HG03280 (cell line): ENCODE measurements around the gene FOSL1.
A peak's percentile ranks its signal among the peaks of the same experiment; 100 is the strongest.
"Not testable (repeated sequence)": the region's sequence is repeated elsewhere in the genome, so short reads cannot be mapped to it uniquely, and the experiment has no call there.

ENCODE experiments used
- ATAC-seq: cut with Tn5 transposase; IDR thresholded peaks from one replicate; pipeline ENCODE4 v1.9.1; 2021; ENCODE audit warnings: mild to moderate bottlenecking, moderate library complexity; ENCODE audit not compliant: unreplicated experiment

The FOSL1 gene

DNA sequence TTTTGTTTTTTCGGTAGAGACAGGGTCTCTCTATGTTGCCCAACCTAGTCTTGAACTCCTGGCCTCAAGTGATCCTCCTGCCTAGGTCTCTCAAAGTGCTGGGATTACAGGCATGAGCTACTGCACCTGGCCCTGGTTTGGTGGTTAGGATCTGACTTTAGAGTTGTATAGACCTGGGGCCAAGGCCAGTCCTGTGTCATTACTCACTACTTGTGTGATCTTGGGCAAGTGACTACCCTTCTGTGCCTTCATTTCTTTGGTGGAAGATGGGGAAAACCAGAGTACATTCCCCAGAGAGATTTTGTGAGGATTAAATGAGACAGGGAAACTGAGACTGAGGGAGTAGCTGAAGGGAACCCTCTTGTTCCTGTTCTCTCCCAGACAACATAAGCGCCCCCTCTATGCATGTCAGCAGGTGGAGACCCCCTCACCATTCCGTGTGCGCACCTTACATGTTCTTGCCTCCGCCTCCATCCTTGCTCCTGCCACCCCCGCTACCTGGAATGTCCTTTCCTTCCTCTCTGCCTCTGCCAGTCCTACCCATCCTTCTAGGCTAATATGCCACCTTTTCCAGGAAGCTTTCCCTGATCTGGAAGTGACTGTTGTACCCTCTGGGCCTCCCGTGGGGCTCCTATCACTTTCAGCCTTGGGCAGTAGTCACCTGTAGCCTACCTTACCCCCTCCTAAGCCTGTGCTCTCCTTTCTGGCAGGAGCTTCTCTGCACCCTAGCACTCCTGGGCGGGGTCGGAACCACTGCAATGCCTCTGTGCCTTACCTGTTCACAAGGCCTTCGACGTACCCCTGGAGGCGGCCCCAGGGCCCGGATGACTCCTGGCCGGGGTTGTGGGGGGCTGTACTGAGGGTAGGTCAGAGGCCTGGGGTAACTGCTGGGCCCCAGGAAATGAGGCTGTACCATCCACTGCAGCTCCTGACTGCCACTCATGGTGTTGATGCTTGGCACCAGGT is 3.9 kb downstream of the FOSL1 start:
- ATAC-seq = no peak

DNA sequence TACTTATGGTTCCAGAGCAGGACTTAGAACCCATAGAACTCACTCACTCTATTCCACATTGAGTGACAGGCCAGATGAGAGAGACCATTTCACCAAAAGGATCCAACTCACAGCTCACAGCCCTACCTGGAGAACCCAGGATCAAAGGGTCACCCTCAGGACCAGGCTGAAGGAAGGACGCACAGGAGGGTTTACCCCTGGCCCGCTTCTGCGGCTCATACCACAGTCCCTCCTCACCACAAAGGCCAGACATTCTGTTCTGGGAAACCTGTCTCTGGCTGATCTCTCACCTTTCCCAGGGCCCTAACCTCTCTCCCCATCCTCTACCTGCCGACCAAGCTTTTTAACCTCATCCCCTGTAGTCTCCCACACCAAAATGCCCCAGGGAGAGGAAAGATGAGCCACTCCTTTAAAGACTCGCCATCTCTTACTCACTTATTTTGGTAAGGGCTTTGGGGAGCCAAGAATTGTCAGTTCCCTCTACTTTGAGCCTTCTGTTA is 4.7 kb downstream of the FOSL1 start:
- ATAC-seq = no peak

DNA sequence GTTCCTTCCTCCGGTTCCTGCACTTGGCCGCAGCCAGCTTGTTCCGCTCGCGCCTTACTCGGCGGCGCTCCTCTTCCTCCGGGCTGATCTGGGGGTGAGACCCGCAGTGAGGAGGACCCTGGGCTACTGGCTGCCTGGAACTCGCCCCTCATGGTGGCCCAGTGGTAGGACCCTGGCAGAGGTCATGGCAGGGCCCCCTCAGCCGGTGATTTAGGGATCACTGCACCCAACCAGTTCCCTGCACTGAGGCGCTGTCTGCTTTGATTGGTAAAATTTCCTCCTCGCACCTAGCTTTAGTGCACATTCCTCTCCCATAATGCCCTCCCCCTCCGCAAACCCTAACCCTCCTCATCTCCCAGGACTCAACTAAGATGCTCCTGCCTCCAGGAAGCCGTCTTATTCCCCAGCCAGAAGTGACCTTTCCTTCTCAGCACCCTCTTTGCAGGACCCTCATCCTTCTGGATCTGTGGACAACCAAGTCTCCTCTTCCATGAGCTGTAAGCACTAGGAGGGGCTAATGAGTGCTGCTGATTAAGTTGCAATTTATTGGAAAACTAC is 6.1 kb downstream of the FOSL1 start:
- no peak for ATAC-seq

DNA sequence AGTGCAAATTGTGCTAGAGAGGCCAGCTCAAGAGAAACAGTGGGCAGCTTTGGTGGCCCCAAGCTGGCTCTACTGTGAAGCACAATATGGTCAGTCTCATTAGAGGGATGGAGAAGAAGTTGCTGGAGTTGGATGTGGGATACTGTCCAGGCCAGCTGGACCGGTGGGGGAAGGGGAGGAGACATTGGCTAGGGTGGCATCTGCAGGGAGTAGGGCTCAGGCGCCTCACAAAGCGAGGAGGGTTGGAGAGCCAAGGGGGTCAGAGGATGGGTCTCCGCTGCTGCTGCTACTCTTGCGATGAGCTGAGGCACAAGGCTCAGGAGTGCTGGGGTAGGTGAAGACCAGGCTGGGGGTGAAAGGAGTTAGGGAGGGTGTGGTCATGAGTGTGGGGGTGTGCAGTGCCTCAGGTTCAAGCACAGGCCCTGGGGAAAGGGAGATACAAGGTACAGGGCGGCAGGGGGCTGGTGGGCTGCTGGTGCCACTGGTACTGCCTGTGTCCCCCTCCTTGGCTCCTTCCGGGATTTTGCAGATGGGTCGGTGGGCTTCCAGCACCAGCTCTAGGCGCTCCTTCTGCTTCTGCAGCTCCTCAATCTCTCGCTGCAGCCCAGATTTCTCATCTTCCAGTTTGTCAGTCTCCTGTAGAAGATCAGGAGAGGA is 7.4 kb downstream of the FOSL1 start:
- ATAC-seq = no peak

DNA sequence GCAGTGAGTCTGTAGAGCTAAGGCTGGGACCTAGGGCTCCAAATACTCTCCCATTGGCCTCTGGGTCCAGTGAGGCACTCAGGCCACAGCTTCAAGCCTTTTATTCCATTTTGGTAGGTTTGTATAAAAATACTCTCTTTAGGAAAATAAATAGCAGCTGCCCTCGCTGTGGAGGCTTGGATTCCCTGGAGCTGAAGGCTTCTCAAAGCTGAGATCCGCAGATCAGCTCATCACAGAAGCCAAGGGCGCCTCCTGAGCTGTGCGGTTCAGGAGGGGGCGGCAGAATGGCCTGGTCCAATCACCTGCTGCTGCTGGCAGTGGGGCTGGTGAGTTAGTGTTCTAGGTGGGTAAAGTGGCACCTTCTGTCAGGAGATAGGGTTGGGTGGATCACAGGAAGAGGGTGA is 8.0 kb downstream of the FOSL1 start:
- not testable (repeated sequence) for ATAC-seq

DNA sequence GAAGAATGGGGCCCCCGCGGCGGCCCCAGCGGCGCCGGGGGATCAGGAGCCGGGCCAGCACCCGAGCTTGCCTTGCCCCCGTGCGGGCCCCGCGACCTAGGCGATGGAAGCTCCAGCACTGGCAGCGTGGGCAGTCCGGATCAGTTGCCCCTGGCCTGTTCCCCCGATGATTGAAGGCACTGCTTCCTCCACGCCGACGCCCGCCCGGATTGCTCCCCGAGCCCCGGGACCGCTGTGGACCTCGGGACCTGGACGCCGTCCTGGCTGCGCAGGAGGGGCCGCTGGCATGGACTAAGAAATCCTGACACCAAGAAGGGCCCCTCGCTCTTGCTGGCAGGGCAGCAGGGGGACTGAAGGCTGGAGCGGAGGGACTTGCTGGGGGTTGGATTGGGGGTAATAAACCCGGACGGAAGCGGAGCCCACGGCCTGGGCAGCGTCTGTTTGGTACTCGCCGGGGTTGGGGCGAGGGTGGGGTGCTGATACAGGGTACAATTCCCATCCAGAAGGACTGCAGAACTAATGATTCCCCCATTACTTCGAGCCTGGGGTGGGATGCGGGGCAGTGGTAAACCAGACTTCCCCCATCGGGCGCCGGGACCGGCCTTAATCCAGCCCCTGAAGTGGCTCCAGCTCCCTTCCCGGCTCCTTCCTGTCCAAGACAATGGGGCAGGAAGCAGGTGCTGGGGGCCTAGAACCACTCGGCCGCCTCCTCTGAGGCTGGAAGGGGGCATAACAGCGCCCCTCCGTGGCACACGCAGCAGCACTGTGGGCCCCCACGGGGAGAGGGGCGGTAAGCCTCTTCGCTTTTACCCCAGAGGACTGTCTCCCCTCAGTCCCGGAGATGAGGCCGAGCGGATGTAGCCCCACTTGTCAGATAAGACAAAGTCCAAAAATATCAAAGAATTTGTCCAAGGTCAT is 8.7 kb downstream of the FOSL1 start:
- no peak for ATAC-seq

DNA sequence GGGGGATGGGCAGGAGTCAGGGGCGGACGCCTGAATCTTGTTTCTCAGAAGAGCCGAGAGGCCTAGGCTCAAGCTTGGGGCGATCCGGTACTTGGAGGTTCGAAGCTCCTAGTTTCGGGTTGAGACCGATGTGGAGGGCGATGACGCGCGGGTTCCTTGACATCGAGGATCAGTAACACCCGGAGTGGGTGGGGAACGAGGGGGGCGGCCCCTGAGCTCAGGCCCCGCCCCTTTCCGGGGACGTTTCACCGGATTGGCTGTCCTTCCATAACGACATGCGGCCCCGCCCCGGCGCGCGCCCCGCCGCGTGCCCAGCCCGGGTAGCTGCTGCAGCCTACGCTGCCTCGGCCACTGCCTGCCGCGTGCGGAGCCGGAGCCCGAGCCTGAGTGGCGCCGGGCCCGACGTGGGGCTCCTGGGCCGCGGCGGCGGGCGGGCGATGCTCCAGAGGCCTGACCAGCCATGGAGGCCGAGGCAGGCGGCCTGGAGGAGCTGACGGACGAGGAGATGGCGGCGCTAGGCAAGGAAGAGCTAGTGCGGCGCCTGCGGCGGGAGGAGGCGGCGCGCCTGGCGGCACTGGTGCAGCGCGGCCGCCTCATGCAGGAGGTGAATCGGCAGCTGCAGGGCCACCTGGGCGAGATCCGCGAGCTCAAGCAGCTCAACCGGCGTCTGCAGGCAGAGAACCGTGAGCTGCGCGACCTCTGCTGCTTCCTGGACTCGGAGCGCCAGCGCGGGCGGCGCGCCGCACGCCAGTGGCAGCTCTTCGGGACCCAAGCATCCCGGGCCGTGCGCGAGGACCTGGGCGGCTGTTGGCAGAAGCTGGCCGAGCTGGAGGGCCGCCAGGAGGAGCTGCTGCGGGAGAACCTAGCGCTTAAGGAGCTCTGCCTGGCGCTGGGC is 9.6 kb downstream of the FOSL1 start, which contains the start of gene CCDC85B:
Gene CCDC85B (plus strand): TSS at position 350 of the 895 bp plus-strand sequence. CDS start 111 bp downstream, at position 461.
- ATAC-seq = peak; percentile 62

DNA sequence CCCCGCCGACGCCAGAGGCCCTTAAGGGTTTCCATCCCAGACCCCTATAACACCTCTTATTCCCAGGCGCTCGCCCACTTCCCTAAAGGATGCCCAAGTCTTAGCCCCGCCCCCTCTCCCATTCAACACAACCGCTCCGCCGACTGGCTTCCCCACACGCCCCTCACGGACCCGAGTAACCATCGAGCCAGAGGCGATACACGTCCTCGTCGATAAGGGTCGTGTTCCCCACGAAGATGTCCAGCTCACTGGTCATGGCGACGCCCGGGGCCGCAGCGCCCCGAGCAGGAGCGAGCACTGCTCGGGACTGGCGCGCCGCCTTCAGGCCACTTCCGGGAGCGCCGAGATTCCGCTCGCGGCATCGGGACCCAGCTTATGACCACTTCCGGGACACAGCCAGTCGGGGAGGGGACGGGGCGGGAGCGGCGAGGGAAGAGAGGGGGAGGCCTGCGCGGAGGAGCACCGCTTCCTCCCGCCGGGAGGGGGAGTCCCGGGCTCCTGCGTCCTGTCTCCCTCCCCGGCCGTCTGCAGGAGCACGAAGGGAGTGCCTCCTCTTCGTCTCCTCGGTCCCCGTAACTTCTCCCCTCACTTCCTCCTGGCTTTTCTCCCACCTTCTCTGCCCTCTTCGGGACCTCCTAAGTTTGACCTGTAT is 11.9 kb downstream of the FOSL1 start, which contains the start of gene FIBP:
Gene FIBP (minus strand): TSS at position 309 of the 652 bp plus-strand sequence. CDS start 53 bp downstream, at position 256.
- ATAC-seq = peak; percentile 49

DNA sequence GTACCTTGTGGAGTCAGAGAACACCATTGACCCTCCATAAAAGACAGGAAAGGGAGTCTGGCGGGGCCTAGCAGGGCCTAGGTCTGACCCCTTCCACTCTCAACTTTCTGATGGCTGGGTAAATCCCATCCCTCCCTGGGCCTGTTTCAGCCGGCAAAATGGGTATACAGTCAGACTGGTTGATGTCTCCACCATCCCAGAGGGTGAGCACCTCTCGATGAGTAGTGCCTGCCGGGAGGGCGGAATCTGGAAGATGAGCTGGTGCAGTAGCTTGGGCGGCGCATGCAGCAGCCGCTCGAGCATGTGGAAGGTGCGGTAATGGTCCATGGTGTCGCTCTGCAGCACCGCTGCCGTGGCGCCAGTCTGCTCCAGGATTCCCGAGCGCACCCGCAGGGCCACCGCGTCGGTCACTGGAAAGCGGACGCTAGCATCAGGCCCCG is 12.4 kb downstream of the FOSL1 start:
- no peak for ATAC-seq

DNA sequence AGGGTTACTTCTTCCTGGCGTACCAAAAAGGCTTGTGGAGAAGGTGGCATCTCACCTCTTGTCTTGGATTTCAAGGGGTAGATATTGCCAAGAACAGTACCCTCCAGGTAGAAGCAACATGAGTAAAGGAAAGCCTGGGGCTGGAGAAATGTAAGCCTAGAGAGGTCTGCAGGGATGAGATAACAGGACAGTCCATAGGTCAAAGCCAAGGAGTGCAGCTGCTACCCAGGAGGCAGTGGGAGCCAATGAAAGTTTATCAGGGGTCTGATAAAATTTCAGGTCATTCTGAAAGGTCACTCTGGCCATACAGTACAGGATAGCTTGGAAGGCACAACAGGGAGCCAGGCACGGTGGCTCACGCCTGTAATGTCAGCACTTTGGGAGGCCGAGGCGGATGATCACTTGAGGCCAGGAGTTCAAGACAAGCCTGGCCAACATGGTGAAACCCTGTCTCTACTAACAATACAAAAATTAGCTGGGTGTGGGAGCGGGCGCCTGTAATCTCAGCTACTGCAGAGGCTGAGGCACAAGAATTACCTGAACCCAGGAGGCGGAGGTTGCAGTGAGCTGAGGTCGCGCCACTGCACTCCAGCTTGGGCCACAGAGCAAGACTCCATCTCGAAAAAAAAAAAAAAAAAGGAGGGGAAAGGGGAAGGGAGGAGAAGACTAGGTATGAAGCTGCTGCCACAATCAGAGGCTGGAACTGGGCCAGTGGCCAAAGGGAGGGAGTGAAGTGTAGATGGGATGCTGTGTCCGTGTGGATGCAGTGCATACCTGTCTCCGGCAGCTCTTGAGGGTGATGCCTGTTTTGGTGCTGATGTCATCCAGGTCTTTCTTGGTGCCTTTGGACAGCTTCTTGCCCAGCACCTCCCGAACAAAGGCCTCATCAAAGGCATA is 13.1 kb downstream of the FOSL1 start:
- ATAC-seq = no peak

DNA sequence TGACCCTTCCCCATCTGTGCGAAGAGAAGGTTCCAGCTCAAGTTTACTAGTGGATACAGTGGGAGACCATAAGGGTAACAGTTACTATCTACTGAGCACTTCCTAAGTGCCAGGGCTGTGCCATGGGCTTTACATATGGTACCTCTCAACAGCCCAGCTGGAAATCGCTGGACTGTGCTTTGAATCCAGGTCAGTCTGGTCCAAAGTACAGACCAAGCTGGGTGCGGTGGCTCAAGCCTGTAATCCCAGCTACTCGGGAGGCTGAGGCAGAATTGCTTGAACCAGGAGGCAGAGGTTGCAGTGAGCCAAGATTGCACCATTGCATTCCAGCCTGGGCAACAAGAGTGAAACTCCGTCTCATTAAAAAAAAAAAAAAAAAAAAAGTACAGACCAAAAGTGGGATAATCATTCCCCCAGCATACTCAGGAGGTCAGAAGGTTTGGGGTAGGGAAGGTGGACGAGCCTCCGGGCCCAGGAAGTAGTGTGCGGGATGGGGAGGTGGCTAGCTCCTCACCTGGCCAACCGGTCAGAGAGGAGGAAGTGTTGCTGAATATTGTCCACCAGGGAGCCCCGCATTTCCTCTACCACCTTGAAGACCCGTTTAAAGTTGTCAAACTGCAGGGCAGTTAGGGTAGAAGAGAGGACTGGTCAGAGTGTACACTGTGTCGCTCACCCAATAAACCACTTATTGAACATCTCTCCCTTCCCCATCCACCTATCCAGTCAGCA is 14.2 kb downstream of the FOSL1 start:
- ATAC-seq = no peak

DNA sequence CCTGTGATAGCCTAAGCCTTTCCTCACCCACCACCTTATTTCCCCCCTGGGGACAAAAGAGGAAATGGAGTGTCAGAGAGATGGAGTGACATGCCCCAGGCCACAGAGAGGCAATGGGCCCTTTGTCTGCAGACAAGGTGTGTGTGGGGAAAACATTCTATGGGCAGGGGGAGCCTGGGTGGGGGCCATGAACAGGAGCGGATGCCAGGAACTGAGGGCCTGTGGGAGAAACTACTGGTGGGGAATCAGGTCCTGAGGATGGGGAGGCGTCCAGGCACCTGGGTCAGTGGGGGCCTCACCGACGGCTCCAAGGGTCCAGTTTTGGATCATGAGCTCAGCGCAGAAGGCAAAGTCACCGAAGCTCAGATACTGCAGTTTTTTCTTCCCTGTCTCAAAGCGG is 15.0 kb downstream of the FOSL1 start:
- ATAC-seq = no peak

DNA sequence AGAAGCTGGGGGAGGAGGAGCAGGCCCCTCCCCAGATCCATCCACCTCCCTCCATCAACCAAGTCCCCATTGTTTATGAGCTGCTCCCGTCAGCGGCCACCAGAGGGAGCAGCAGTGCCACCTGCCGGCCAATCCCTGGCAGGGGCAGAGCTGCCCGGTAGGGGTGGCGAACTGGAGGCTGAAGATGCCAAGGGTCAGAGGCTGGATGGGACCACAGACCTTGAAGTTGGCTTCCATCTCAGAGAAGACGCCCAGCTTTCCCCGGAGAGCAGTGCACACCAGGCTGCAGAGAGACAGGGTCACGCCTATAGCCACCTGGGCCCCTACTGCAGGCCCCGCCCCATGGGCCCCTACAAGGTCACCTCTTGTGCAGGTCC is 15.5 kb downstream of the FOSL1 start:
- no peak for ATAC-seq

DNA sequence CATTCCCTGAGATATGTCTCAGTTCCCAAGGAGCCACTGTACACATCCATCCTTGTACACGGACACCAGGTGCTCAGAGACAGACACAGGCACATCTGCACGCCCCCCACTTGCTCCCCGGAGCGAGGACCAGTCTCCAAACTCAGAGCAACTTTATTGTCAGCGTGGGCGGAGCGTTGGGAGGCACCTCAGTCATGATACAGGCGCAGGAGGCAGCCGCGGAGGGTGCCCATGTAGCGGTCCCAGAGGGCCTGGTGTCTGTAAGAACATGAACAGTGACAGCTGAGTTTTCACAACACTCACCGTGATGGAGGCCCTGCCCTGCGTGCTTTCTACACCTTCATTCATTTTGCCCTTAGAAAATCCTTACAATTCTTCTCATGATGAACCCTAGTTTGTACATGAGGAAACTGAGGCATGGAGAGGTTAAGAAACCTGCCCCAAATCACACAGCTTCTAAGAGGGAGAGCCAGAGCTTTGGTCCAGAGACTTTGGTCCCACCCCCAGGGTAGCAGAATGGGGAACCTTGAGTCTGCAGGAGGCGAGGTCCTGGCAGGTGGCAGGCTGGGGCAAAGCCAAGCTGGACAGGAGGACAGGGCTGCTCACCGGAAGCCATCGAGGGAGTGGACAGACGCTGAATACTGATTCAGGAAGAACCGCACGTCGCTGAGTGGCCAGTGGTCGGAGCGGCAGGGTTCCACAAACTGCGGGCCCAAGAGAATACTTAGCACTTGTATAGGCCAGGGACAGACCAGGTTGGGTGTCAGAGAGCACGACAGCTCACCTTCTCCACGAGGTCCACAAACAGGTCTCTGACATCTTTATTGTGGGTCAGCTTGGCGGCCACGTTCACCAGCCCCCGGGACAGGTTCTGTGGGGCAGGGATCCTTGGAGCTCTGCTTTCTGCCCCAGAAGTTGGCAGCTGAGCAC is 16.1 kb downstream of the FOSL1 start:
- no peak for ATAC-seq

DNA sequence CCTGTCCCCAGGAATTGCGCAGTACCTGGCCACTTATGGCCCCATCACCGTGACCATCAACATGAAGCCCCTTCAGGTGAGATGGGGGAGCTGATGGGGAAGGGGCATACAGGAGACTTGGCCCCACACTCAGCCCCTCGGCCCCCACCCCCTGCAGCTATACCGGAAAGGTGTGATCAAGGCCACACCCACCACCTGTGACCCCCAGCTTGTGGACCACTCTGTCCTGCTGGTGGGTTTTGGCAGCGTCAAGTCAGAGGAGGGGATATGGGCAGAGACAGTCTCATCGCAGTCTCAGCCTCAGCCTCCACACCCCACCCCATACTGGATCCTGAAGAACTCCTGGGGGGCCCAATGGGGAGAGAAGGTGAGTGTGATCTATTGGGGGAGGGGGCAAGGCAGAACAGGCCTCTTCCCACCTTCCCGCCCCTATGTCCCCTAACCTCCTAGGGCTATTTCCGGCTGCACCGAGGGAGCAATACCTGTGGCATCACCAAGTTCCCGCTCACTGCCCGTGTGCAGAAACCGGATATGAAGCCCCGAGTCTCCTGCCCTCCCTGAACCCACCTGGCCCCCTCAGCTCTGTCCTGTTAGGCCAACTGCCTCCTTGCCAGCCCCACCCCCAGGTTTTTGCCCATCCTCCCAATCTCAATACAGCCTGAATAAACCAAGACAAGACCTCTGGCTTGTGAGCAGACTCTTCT is 17.0 kb downstream of the FOSL1 start:
- ATAC-seq = no peak
